8988T (cell line): Measurements from ENCODE around the gene LIN9.
"Not testable (repeated sequence)": the region's sequence is repeated elsewhere in the genome, so short reads cannot be mapped to it uniquely, and the experiment has no call there.

Source experiments
- DNase-seq: peaks from one replicate; pipeline ENCODE4 v3.0.0; 2011

The LIN9 gene, protein sequence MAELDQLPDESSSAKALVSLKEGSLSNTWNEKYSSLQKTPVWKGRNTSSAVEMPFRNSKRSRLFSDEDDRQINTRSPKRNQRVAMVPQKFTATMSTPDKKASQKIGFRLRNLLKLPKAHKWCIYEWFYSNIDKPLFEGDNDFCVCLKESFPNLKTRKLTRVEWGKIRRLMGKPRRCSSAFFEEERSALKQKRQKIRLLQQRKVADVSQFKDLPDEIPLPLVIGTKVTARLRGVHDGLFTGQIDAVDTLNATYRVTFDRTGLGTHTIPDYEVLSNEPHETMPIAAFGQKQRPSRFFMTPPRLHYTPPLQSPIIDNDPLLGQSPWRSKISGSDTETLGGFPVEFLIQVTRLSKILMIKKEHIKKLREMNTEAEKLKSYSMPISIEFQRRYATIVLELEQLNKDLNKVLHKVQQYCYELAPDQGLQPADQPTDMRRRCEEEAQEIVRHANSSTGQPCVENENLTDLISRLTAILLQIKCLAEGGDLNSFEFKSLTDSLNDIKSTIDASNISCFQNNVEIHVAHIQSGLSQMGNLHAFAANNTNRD

DNA sequence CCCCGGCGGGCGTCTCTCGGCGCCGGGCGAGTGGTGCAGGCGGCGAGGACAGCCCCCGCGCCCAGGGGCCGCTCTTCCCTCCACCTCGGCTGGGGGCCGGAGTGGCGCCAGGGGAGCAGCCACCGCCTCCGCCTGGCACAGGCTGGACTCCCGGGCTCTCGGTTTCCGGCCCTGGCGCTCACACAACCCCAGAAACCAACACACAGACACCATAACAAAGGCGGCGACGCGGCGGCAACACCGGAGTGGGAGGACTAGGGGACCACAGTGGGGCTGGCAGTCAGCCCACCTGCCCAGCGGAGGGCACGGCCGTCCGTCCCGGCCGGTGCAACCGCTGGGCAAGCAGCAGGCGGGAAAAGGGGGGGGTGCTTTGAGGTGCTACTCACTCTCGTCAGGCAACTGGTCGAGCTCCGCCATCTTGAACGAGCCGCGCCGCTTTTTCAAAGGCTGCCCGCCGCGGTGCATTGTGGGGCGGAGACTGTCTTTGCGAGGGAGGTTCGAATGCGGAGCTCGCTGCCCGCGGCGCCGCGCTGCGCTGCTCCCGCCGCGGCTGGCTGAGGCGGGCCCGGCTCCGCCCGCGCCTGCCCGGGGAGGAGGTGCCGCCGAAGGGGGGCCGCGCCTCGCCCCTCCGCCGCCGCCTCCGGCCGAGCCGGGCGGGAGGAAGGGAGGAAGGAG, at the start of gene LIN9:
Gene LIN9, minus strand, starts transcription at position 442 of the 675 bp plus-strand sequence. Its CDS starts 25 bp downstream, at position 417.
- peak; percentile 80 for DNase-seq

DNA sequence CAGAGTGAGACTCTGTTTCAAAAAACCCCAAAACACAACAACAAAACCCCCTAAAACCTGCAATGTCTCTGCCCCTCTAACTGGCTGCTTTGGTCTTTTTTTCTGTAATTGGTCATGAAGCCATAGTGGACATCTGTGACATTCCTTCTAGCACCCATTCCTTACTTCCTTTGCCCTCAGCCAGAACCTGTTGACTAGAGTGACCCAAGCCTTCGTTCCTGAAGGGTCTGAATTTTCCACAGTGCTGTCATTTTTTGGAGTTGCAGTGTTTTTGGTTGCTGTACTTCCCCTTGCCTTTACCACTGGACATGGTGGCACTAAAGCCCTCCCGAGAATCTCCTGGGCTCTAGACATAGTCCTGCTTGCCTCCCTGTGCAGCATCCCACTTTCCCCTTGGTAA, 48.5 kb upstream of the LIN9 start:
- DNase-seq, result no peak

- no peak for DNase-seq
These were observed 46.9 kb upstream of the LIN9 start for GRCh38 chr1:226355669-226356551.

GRCh38 chr1:226355016-226355415, 46.1 kb upstream of the LIN9 start:
- DNase-seq, result no peak

DNA sequence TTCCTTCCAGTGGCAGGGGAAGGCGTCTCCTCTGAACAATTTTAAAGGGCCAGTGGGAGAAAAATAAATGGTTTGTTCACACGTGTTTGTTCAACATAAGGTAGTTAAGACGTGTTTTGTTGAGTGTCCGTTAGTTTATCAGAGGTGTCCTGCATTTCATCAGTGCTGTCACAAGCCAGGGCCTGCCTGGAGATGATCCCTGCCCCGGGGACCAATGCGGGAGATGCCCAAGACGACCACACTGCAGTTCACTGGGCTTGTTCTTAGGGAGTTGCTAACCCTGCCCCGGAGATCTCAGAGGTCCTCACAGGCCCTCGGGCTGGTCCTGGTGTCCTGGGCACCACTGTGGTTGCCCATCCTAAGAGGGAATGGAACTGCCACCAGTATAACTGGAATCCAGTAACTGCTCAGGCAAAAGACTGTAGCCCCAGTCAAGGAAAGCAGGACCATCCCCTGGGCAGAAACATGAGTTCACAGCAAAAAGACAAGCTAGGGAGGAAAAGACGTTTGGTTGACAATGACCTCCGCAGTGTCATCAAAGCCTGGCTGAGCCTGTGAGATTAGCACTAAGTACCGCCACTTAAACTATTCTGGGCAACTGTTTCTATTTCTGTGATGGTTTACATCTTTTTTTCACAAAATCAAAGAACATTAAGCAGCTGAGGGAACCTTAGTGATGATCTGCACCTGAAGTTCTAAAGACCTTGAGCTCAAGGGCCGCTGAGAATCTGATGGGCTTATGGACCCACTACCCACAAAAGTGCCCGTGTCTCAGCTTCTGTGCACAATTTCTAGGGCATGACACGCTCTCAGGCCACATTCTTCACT, 44.9 kb upstream of the LIN9 start:
- no peak for DNase-seq

DNA sequence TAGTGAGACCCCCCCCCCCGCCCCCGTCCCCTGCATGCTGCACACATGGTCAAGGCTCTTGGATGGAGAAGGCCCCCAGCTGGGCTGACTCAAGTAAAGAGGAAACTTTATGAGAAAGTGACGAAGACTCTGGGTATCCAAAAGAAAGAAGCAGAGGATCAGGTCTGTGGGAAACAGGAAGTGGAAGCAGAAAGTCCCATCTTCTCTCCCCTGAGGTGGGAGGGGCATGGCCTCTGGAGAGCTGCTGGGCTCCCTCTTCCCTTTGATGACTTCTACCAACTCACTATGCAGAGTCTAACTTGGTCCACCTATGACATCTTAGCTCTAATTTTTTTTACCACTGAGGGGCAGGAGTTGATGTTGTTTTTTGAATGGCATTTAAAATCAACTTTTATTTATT, 42.7 kb upstream of the LIN9 start:
- no peak for DNase-seq

DNA sequence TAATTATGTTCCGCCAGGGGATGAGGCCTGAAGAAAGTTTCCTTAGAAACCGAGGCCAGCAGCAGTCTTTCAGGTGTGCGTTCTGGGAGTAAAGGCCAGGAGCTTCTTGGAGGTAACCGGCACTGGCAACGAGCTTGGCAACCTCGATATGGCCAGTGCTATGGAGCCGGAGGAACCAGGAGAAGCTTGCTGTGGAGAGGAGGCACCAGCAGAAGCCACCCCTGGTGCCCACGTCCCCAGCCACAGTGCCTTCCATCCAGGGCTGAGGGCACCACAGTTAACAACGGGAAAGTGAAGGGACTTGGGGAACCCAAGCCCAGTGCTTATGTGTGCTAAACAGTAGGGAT, 41.5 kb upstream of the LIN9 start:
- DNase-seq, result no peak

GRCh38 chr1:226349801-226350518, 41.0 kb upstream of the LIN9 start:
- DNase-seq, result no peak

DNA sequence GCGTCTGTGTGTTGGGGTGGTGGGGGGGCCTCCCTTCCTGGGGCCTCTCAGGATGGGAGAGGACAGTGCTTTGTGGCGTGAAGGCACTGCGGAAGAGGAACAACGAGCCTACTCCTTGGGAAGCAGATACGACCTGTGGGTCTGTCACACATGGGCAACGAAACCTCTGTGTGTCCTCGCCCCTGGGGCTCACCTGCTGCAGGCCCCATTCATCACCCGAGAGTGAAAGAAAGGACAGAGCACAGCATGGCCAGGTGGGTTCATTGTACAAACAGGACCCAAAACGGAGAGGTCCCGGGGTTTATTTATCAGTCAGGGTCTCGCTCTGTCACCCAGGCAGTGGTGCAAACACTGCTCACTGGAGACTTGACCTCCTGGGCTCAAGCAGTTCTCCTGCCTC, 40.1 kb upstream of the LIN9 start:
- DNase-seq, result no peak

- DNase-seq, result no peak
These were observed 35.7 kb upstream of the LIN9 start for GRCh38 chr1:226344441-226345259.

DNA sequence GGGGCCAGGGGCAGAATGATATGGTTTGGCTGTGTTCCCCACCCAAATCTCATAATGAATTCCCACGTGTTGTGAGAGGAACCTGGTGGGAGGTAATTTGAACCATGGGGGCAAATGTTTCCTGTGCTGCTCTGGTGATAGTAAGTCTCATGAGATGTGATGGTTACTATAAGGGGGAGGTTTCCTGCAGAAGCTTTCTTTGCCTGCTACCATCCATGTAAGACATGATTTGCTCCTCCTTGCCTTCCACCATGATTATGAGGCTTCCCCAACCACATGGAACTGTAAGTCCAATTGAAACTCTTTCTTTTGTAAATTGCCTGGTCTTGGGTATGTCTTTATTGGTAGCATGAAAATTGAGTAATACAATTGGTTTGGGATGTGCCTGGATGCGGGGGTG, 33.7 kb upstream of the LIN9 start:
- no peak for DNase-seq

DNA sequence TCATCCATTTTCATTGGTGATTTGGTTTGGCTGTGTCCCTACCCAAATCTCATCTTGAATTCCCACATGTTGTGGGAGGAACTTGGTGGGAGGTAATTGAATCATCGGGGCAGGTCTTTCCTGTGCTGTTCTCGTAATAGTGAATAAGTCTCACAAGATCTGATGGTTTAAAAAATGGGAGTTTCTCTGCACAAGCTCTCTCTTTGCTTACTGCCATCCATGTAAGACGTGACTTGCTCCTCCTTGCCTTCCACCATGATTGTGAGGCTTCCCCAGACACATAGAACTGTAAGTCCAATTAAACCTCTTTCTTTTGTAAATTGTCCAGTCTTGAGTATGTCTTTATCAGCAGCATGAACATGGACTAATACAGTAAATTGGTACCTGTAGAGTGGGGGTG, 31.1 kb upstream of the LIN9 start:
- DNase-seq, result not testable (repeated sequence)

GRCh38 chr1:226337276-226337875, 28.4 kb upstream of the LIN9 start:
- DNase-seq, result no peak

DNA sequence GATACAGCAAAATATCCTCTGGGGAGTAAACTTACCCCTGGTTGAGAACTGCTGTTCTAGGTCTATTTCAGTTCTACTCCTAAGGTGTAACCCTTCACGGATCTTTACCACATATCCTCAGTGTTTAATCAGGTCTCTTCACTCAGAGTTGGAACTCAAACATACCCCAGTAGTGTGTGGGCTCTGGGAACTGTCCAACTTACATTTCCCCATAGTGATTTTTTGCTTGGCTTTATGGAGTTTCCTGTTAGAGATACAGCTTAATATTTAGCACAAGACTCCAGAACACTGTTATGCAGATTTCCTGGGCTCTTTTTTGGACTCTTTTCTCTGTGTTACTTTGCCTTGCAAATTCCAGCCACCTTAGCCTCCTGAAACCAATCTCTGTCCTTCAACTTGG, 26.7 kb upstream of the LIN9 start:
- no peak for DNase-seq

DNA sequence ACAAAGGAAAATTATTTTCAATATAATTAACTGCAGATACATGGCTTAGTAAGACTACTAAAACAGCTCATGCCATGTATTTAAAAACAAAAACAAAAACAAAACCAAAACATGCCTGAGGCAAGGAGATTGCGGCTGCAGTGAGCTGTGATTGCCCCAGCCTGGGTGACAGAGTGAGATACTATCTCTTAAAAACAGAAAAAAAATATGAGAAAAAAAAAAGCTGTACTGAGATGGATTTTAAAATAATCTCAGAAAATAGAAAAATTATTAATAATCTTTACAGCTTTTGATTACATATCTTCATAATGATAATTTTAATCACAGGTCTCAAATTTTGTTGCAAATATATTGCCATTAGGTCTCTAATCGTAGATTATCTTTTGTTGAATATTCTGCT, 24.0 kb upstream of the LIN9 start:
- no peak for DNase-seq

GRCh38 chr1:226329237-226329636, 20.3 kb upstream of the LIN9 start:
- no peak for DNase-seq

DNA sequence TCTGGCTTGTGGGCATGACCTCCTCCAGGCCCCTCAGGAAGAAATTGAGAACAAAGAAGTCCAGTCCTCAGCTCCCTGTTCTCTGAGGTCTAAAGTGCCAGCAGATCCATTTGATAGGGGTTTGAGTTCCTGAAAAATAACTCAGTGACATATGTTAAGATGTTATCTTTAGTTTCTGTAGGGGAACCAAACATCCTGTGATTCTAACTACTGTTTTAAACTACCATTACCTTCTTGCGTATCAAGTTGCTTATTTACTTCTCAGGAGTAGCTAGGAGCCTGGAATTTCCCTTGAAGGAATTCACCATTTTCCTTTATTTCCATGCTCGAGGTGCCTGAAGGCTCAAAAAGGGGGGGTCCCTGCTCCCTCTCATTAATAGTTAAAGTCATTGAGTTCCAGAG, 18.8 kb upstream of the LIN9 start:
- no peak for DNase-seq

GRCh38 chr1:226325178-226325577, 16.2 kb upstream of the LIN9 start:
- DNase-seq, result no peak

GRCh38 chr1:226324479-226324878, 15.5 kb upstream of the LIN9 start:
- DNase-seq, result no peak

- DNase-seq, result no peak
These were observed 14.0 kb upstream of the LIN9 start for GRCh38 chr1:226322986-226323385.
